SK-N-SH (cell line): ENCODE results near the gene SERPINE2. TPM values are rescaled to one million over a fixed set of nuclear protein-coding genes. Genes with fewer than 3 reads are reported as not detected.

Experiments used
- CTCF ChIA-PET: fragments of 300-600, 350-600 bp; formaldehyde crosslinking; extraction: SDS; loops from one replicate; lab custom pipeline; 2021; lab: Yijun Ruan, JAX
- POLR2A ChIA-PET: fragments of 350-600 bp; sonication (Branson Sonifier 250); formaldehyde crosslinking; extraction: SDS; loops from one replicate; lab custom pipeline; 2020; ENCODE audit warnings: antibody characterized with exemption, inconsistent platforms; lab: Yijun Ruan, JAX
- DNase-seq: peaks from one replicate; pipeline ENCODE4 v3.0.0; 2012
- H2AFZ ChIP-seq: fragments of 200-600 bp; sonication (generic); 2 replicates; pipeline ENCODE4 v1.8.1; 2016; ENCODE audit warnings: antibody characterized with exemption, mild to moderate bottlenecking, low read depth
- H3F3A ChIP-seq: fragments of 200-600 bp; sonication (generic); replicated peaks from 2 replicates; pipeline ENCODE3; 2016; ENCODE audit warnings: antibody characterized with exemption, mild to moderate bottlenecking; ENCODE audit not compliant: insufficient read depth
- H3K27ac ChIP-seq, 2 experiments: fragments of 200-500 bp in 1 of 2; fragments of 200-600 bp in 1 of 2; sonication (Bioruptor generic) in 1 of 2; sonication (generic), shearing (Covaris generic) in 1 of 2; 2 replicates each; pipeline versions ENCODE4 v1.5.1 to v1.6.1; 2014 to 2016; ENCODE audit warnings: low read depth in 2 of 2, inconsistent platforms in 1 of 2, low read length in 1 of 2, mild to moderate bottlenecking in 1 of 2, mixed read lengths in 1 of 2
- H3K27me3 ChIP-seq: fragments of 200-600 bp; sonication (generic), shearing (Covaris generic); 2 replicates; pipeline ENCODE4 v1.6.1; 2016; ENCODE audit warnings: mixed run types; ENCODE audit not compliant: insufficient read depth
- H3K36me3 ChIP-seq, 2 experiments: fragments of 200-500 bp in 1 of 2; fragments of 200-600 bp in 1 of 2; sonication (Bioruptor generic) in 1 of 2; sonication (generic) in 1 of 2; replicated peaks in 1 of 2; 2 replicates each; pipeline versions ENCODE3 to v1.5.1; 2014 to 2016; ENCODE audit warnings: low read length in 1 of 2, mild to moderate bottlenecking in 1 of 2; ENCODE audit not compliant: insufficient read depth in 2 of 2, control insufficient read depth in 1 of 2
- H3K4me1 ChIP-seq, 2 experiments: fragments of 200-500 bp in 1 of 2; fragments of 200-600 bp in 1 of 2; sonication (Bioruptor generic) in 1 of 2; sonication (generic), shearing (Covaris generic) in 1 of 2; 2 replicates each; pipeline versions ENCODE4 v1.5.1 to v1.6.1; 2014 to 2016; ENCODE audit warnings: low read depth in 1 of 2, low read length in 1 of 2, mixed run types in 1 of 2; ENCODE audit not compliant: insufficient read depth in 2 of 2, control insufficient read depth in 1 of 2
- H3K4me2 ChIP-seq: fragments of 200-600 bp; sonication (generic), shearing (Covaris generic); 2 replicates; pipeline ENCODE4 v1.6.1; 2017; ENCODE audit warnings: mixed run types
- H3K4me3 ChIP-seq, 2 experiments: fragments of 200-500 bp in 1 of 2; fragments of 200-600 bp in 1 of 2; sonication (Bioruptor generic) in 1 of 2; sonication (generic), shearing (Covaris generic) in 1 of 2; 2 replicates each; pipeline versions ENCODE4 v1.5.1 to v1.8.1; 2014 to 2016; ENCODE audit warnings: low read depth in 2 of 2, inconsistent platforms in 1 of 2, low read length in 1 of 2, mild to moderate bottlenecking in 1 of 2, mixed read lengths in 1 of 2, moderate library complexity in 1 of 2
- H3K79me2 ChIP-seq: fragments of 200-600 bp; sonication (generic); 2 replicates; pipeline ENCODE4 v1.8.1; 2017; ENCODE audit warnings: mild to moderate bottlenecking; ENCODE audit not compliant: insufficient read depth
- H3K9ac ChIP-seq: fragments of 200-600 bp; sonication (generic); 2 replicates; pipeline ENCODE4 v1.6.1; 2017; ENCODE audit warnings: mixed run types
- H3K9me2 ChIP-seq: fragments of 200-600 bp; sonication (generic); 2 replicates; pipeline ENCODE4 v1.6.1; 2017; ENCODE audit warnings: mixed run types
- H3K9me3 ChIP-seq: fragments of 200-600 bp; sonication (generic); 2 replicates; pipeline ENCODE4 v1.6.1; 2017; ENCODE audit warnings: mixed run types, mild to moderate bottlenecking, moderate library complexity
- H4K20me1 ChIP-seq: fragments of 200-600 bp; sonication (generic); 2 replicates; pipeline ENCODE4 v1.6.1; 2017; ENCODE audit warnings: mild to moderate bottlenecking, mixed run types; ENCODE audit not compliant: insufficient read depth
- EZH2phosphoT487 ChIP-seq: fragments of 200-600 bp; sonication (generic); IDR thresholded peaks from 2 replicates; pipeline ENCODE4 v1.6.1; 2017; ENCODE audit warnings: low read depth, mixed run types, mild to moderate bottlenecking, antibody characterized with exemption, moderate library complexity, borderline replicate concordance
- FOXJ3 ChIP-seq: sonication (generic); formaldehyde crosslinking; IDR thresholded peaks from 2 replicates; pipeline ENCODE4 v1.5.1; 2020; ENCODE audit warnings: mild to moderate bottlenecking, missing genetic modification reagents
- FOXM1 ChIP-seq: IDR thresholded peaks from 2 replicates; pipeline ENCODE4 v1.4.0; 2012; ENCODE audit warnings: low read depth, mild to moderate bottlenecking
- MEF2A ChIP-seq: IDR thresholded peaks from 2 replicates; pipeline ENCODE4 v1.4.0; 2012; ENCODE audit warnings: low read depth, borderline replicate concordance
- NRF1 ChIP-seq: IDR thresholded peaks from 2 replicates; pipeline ENCODE4 v1.6.1; 2012; ENCODE audit warnings: low read depth, mild to moderate bottlenecking, low read length
- POLR2AphosphoS5 ChIP-seq: IDR thresholded peaks from 2 replicates; pipeline ENCODE4 v1.6.1; 2012; ENCODE audit warnings: low read depth, low read length
- RCOR1 ChIP-seq: fragments of 150-350 bp; IDR thresholded peaks from 2 replicates; pipeline ENCODE4 v1.6.1; 2017; ENCODE audit warnings: antibody characterized with exemption, low read length
- RFX5 ChIP-seq: IDR thresholded peaks from 2 replicates; pipeline ENCODE4 v1.6.1; 2012; ENCODE audit warnings: mild to moderate bottlenecking, improper control_type of control experiment, low read length
- RXRA ChIP-seq: IDR thresholded peaks from 2 replicates; pipeline ENCODE4 v1.4.0; 2012; ENCODE audit warnings: low read depth, mild to moderate bottlenecking, borderline replicate concordance
- USF2 ChIP-seq: fragments of 150-350 bp; IDR thresholded peaks from 2 replicates; pipeline ENCODE4 v1.6.1; 2017; ENCODE audit warnings: antibody characterized with exemption, low read length, low read depth, borderline replicate concordance
- YY1 ChIP-seq: IDR thresholded peaks from 2 replicates; pipeline ENCODE4 v1.4.0; 2012; ENCODE audit warnings: low read depth, mild to moderate bottlenecking
- ZBTB33 ChIP-seq: IDR thresholded peaks from 2 replicates; pipeline ENCODE4 v1.4.0; 2012; ENCODE audit warnings: low read depth, borderline replicate concordance
- WGBS: methylation state at CpG from one replicate; pipeline ENCODE4 v1.1.6; 2017; ENCODE audit warnings: low lambda C conversion rate; 5-methylcytosine and 5-hydroxymethylcytosine counted together
- polyA plus RNA-seq, 3 experiments: library from polyadenylated mRNA; depleted of rRNA; stranded (reverse); fragments of >200 nt; gene quantifications; 2 replicates each; pipeline ENCODE4 v1.2.3, GENCODE V29; 2012
- TF ChIP-seq, protein P1 (sequence below): fragments of 150-350 bp; IDR thresholded peaks from 2 replicates; pipeline ENCODE4 v1.6.1; 2016; ENCODE audit warnings: mild to moderate bottlenecking, low read depth, low read length

SERPINE2 gene
- polyA plus RNA-seq, 1 of the 3 experiments (the other 2 are of a cell fraction), result 249 TPM

DNA sequence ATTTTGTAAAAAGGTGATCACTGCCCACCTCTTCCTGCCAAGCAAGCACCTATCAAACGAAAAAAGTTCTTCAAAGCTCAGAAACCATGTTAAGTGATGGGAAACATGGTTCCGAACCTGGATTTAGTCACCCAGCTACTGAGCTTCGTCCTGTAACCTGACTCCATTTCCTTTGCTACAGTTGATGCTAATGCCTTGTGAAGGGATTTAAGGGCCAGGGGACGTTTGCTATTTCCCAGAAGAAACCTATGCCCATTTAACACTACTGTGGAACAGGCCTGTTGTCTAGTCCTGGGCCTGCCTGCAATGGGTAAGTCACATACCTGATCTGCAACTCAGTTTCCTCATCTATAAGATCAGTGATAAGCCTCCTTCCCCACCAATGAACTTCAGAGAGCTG, 14.8 kb downstream of the SERPINE2 start:
- POLR2A ChIA-PET, result no interaction called here
- H2AFZ ChIP-seq, result no peak overlapping the region
- peaks cover 4% of the 10 kb centered on the region for H3F3A ChIP-seq
- peaks cover 2 to 6% of the 10 kb centered on the region in 2 experiments for H3K36me3 ChIP-seq
- no peak overlapping the region for H3K4me2 ChIP-seq
- DNase-seq, result no peak
- no peaks in the 10 kb centered on the region for H3K9me2 ChIP-seq
- WGBS, result 66% methylated on average over 4 of the region's 4 CpGs
- H3K79me2 ChIP-seq, result peaks cover 61% of the 10 kb centered on the region
- H3K27ac ChIP-seq, result no peak overlapping the region
- TF ChIP-seq YY1 (no peak), USF2 (no peak), EZH2phosphoT487 (no peak), RCOR1 (no peak), FOXJ3 (CRISPR knock-in tag) (no peak), NRF1 (no peak), MEF2A (no peak)
- H4K20me1 ChIP-seq, result peaks cover 33% of the 10 kb centered on the region
- CTCF ChIA-PET, result interaction anchor here (1.3 to 1.4 kb wide), 2 partner anchors 14 to 260 kb away, joined by 4 to 5 read pairs; no protein-coding TSS in a partner anchor
- peaks cover 4 to 11% of the 10 kb centered on the region in 2 experiments; a peak in 2 of 4 replicates for H3K4me1 ChIP-seq
- no peaks in the 10 kb centered on the region for H3K27me3 ChIP-seq
- no peak overlapping the region for H3K4me3 ChIP-seq
- H3K9me3 ChIP-seq, result no peaks in the 10 kb centered on the region
- H3K9ac ChIP-seq, result no peak overlapping the region

- Histone ChIP-seq H3K27ac (peak overlapping the region in 1 of 2 experiments; percentile 56; a peak in 2 of 4 replicates), H3K9me3 (no peaks in the 10 kb centered on the region), H3K4me3 (no peak overlapping the region), H3K9ac (peak overlapping the region; percentile 39; the same call in 1 of the 2 replicates), H3K4me1 (peaks cover 4 to 11% of the 10 kb centered on the region in 2 experiments; a peak in 2 of 4 replicates), H3F3A (peaks cover 4% of the 10 kb centered on the region), H2AFZ (no peak overlapping the region), H4K20me1 (peaks cover 29% of the 10 kb centered on the region), H3K9me2 (no peaks in the 10 kb centered on the region), H3K27me3 (no peaks in the 10 kb centered on the region), H3K4me2 (no peak overlapping the region), H3K36me3 (peaks cover 0 to 6% of the 10 kb centered on the region in 2 experiments), H3K79me2 (peaks cover 51% of the 10 kb centered on the region)
- WGBS, result 86% methylated on average over 1 of the region's 1 CpG
- TF ChIP-seq RXRA, result peak; percentile 25; the same call in 1 of the 2 replicates
- no peak for TF ChIP-seq EZH2phosphoT487
- ChIA-PET CTCF (no interaction called here), POLR2A (no interaction called here)
- no peak for DNase-seq
These were observed 15.9 kb downstream of the SERPINE2 start for GRCh38 chr2:224023188-224023587.

DNA sequence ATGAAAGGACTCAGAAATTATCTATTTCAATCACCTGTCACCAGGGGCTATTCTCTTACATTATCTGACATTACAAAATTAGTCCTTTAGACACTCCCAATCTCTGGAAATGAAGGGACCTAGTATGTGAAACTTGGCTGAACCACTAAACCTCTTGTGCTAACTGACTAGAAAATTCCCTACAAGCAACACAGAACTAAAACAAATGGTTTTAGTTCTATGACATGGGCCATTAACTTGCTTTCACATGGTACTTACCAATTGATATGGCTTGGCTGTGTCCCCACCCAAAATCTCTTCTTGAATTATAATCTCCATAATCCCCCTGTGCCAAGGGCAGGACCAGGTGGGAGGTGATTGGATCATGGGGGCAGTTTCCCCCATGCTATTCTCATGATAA, 16.6 kb downstream of the SERPINE2 start:
- peaks cover 4 to 11% of the 10 kb centered on the region in 2 experiments; a peak in 2 of 4 replicates for H3K4me1 ChIP-seq
- ChIA-PET CTCF (no interaction called here), POLR2A (no interaction called here)
- H3K9ac ChIP-seq, result no peak overlapping the region
- no peak for DNase-seq
- no peak overlapping the region for H3K4me3 ChIP-seq
- H3K4me2 ChIP-seq, result no peak overlapping the region
- H3K79me2 ChIP-seq, result peaks cover 51% of the 10 kb centered on the region
- no peaks in the 10 kb centered on the region for H3K27me3 ChIP-seq
- H2AFZ ChIP-seq, result no peak overlapping the region
- H3K36me3 ChIP-seq, result peaks cover 0 to 6% of the 10 kb centered on the region in 2 experiments
- H3K9me2 ChIP-seq, result no peaks in the 10 kb centered on the region
- no peaks in the 10 kb centered on the region for H3K9me3 ChIP-seq
- H3K27ac ChIP-seq, result peak overlapping the region in 1 of 2 experiments; percentile 56; a peak in 2 of 4 replicates
- peaks cover 4% of the 10 kb centered on the region for H3F3A ChIP-seq
- peaks cover 23% of the 10 kb centered on the region for H4K20me1 ChIP-seq
- TF ChIP-seq POLR2AphosphoS5 (no peak), NRF1 (no peak), ZBTB33 (no peak), RFX5 (no peak), RXRA (no peak), RCOR1 (no peak), FOXM1 (no peak)
- TF ChIP-seq, protein P1, sequence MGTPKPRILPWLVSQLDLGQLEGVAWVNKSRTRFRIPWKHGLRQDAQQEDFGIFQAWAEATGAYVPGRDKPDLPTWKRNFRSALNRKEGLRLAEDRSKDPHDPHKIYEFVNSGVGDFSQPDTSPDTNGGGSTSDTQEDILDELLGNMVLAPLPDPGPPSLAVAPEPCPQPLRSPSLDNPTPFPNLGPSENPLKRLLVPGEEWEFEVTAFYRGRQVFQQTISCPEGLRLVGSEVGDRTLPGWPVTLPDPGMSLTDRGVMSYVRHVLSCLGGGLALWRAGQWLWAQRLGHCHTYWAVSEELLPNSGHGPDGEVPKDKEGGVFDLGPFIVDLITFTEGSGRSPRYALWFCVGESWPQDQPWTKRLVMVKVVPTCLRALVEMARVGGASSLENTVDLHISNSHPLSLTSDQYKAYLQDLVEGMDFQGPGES, result no peak
